Calu3 (cell line): ENCODE measurements around the gene KRT75. TPM values are rescaled to one million over a fixed set of nuclear protein-coding genes. Genes with fewer than 3 reads are reported as not detected.

Experiments used
- BruUV-seq: library from RNA; stranded (reverse); fragments of 400-500 nt; replicated peaks from 2 replicates; lab custom pipeline; 2021; lab: Mats Ljungman, UMichigan
- CTCF ChIA-PET: fragments of 300-600 bp; sonication (Branson Sonifier 250); formaldehyde crosslinking; loops from one replicate; lab custom pipeline; 2022; ENCODE audit warnings: antibody characterized with exemption; lab: Charles Lee
- DNase-seq: peaks from one replicate; pipeline ENCODE4 v3.0.0; 2022
- H3K27ac Mint-ChIP-seq: one replicate; pipeline ENCODE4 v1.8.0; 2022; ENCODE audit warnings: mixed read lengths; ENCODE audit not compliant: unreplicated experiment
- H3K27me3 Mint-ChIP-seq: one replicate; pipeline ENCODE4 v1.8.0; 2022; ENCODE audit warnings: mixed read lengths; ENCODE audit not compliant: unreplicated experiment
- H3K36me3 Mint-ChIP-seq: one replicate; pipeline ENCODE4 v1.8.0; 2022; ENCODE audit warnings: mild to moderate bottlenecking, moderate library complexity, mixed read lengths; ENCODE audit not compliant: insufficient read depth, unreplicated experiment
- H3K4me1 Mint-ChIP-seq: one replicate; pipeline ENCODE4 v1.8.0; 2022; ENCODE audit warnings: mild to moderate bottlenecking, low read depth, mixed read lengths; ENCODE audit not compliant: unreplicated experiment
- H3K4me3 Mint-ChIP-seq: one replicate; pipeline ENCODE4 v1.8.0; 2022; ENCODE audit warnings: mild to moderate bottlenecking, low read depth, moderate library complexity, mixed read lengths; ENCODE audit not compliant: unreplicated experiment
- H3K9me3 Mint-ChIP-seq: one replicate; pipeline ENCODE4 v1.8.0; 2022; ENCODE audit warnings: low read depth, mixed read lengths; ENCODE audit not compliant: unreplicated experiment
- CTCF ChIP-seq: fragments of 200-600 bp; IDR thresholded peaks from one replicate; pipeline ENCODE4 v1.8.0; 2022; ENCODE audit warnings: antibody characterized with exemption; ENCODE audit not compliant: unreplicated experiment
- intact Hi-C: fragments of 100-400 bp; cut with micrococcal nuclease; formaldehyde crosslinking; loops from one replicate; pipeline ENCODE4 v1.10.0; 2022; ENCODE audit not compliant: unreplicated experiment
- total RNA-seq: library from RNA; stranded (reverse); gene quantifications from 2 replicates; pipeline ENCODE4 v1.2.3, GENCODE V29; 2022

The KRT75 gene
- total RNA-seq, 1 experiment from 2014 or later, result not detected

GRCh38 chr12:52473768-52474167 lies 39.6 kb upstream of the KRT75 start, which contains the start of gene KRT6C:
Gene KRT6C (minus strand): TSS chr12:52473805. CDS start chr12:52473737, 68 bp downstream.
- Mint-ChIP-seq H3K27me3 (peaks cover 51% of the 10 kb centered on the region), H3K9me3 (no peaks in the 10 kb centered on the region), H3K36me3 (no peaks in the 10 kb centered on the region), H3K4me1 (no peaks in the 10 kb centered on the region), H3K4me3 (no peak within 1 kb of the TSS), H3K27ac (no peak within 1 kb of the TSS)
- intact Hi-C loops, result no loop called here
- no peak for TF ChIP-seq CTCF
- CTCF ChIA-PET, result no interaction called here
- no TSS peak for BruUV-seq
- no peak for DNase-seq

DNA sequence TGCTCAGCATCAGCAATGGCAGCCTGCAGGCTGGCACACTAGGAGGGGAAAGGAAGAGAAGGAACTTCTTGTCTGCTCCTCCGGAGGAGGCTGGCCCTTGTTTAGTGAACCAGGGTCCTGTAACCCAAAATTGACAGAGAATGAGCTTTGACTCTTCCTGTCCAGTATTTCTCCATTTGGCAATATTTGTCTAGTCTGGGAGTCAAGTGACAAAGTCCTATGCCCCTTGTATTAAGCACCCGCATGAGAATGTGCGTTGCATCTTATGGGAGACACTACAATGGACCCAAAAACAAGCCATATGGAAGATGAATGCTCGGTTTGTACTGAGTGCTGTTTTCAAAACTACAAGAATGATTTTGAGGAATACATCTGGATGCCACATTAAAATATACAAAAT lies 35.7 kb upstream of the KRT75 start:
- DNase-seq, result no peak
- no peak for TF ChIP-seq CTCF
- H3K36me3 Mint-ChIP-seq, result no peaks in the 10 kb centered on the region
- H3K9me3 Mint-ChIP-seq, result no peaks in the 10 kb centered on the region
- H3K27ac Mint-ChIP-seq, result no peak overlapping the region
- BruUV-seq, result no TSS peak
- H3K4me1 Mint-ChIP-seq, result no peaks in the 10 kb centered on the region
- CTCF ChIA-PET, result no interaction called here
- H3K4me3 Mint-ChIP-seq, result no peak overlapping the region
- intact Hi-C loops, result no loop called here
- peaks cover 48% of the 10 kb centered on the region for H3K27me3 Mint-ChIP-seq

DNA sequence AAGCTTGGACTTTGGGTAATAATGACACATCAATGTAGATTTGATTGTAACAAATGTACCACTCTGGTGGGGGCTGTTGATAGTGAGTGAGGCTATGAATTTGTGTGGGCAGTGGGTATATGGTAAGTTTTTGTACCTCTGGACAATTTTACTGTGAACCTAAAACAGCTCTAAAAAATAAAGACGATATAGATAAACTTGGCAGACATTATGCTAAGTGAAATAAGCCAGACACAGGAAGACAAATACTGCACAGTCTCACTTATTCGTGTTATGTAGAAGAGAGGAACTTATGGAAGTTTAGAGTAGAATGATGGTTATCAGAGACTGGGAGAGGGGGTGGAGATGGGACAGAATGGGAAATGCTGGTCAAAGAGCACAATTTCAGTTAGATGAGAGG lies 30.7 kb upstream of the KRT75 start:
- no peak for DNase-seq
- intact Hi-C loops, result no loop called here
- BruUV-seq, result no TSS peak
- no peaks in the 10 kb centered on the region for H3K9me3 Mint-ChIP-seq
- TF ChIP-seq CTCF, result no peak
- CTCF ChIA-PET, result no interaction called here
- H3K27me3 Mint-ChIP-seq, result peaks cover 47% of the 10 kb centered on the region
- no peak overlapping the region for H3K27ac Mint-ChIP-seq
- H3K36me3 Mint-ChIP-seq, result no peaks in the 10 kb centered on the region
- no peaks in the 10 kb centered on the region for H3K4me1 Mint-ChIP-seq
- no peak overlapping the region for H3K4me3 Mint-ChIP-seq

- Mint-ChIP-seq H3K4me3 (no peak overlapping the region), H3K4me1 (no peaks in the 10 kb centered on the region), H3K36me3 (no peaks in the 10 kb centered on the region), H3K27ac (no peak overlapping the region), H3K9me3 (no peaks in the 10 kb centered on the region), H3K27me3 (peaks cover 29% of the 10 kb centered on the region)
- TF ChIP-seq CTCF, result no peak
- no TSS peak for BruUV-seq
- intact Hi-C loops, result no loop called here
- no peak for DNase-seq
- CTCF ChIA-PET, result interaction anchor here (0.7 kb wide), 2 partner anchors 80 to 110 kb away, joined by 3 read pairs; no protein-coding TSS in a partner anchor
These were observed 27.5 kb upstream of the KRT75 start for GRCh38 chr12:52461693-52462092.
